Neural progenitor cell (in vitro differentiated cells): ENCODE results near the gene PSG11. TPM values are rescaled to one million over a fixed set of nuclear protein-coding genes. Genes with fewer than 3 reads are reported as not detected.
"Not testable (repeated sequence)": the region's sequence is repeated elsewhere in the genome, so short reads cannot be mapped to it uniquely, and the experiment has no call there.

ENCODE experiments used
- DNase-seq: peaks from one replicate; pipeline ENCODE4 v3.0.0-alpha.2; 2016; ENCODE audit warnings: low spot score
- H2AFZ ChIP-seq: fragments of 200-600 bp; sonication (generic); replicated peaks from 2 replicates; pipeline ENCODE4 v1.6.1; 2016; ENCODE audit warnings: antibody characterized with exemption
- H3F3A ChIP-seq: fragments of 200-600 bp; sonication (generic); 2 replicates; pipeline ENCODE4 v1.6.1; 2016; ENCODE audit warnings: antibody characterized with exemption, low read depth
- H3K27ac ChIP-seq: fragments of 200-600 bp; sonication (generic); 2 replicates; pipeline ENCODE4 v1.5.1; 2016; ENCODE audit warnings: mild to moderate bottlenecking
- H3K27me3 ChIP-seq: fragments of 200-600 bp; sonication (generic); 2 replicates; pipeline ENCODE4 v1.6.1; 2016; ENCODE audit warnings: mild to moderate bottlenecking, moderate library complexity
- H3K36me3 ChIP-seq: fragments of 200-600 bp; sonication (generic); 2 replicates; pipeline ENCODE4 v1.5.1; 2016
- H3K4me1 ChIP-seq: fragments of 200-600 bp; sonication (generic); 2 replicates; pipeline ENCODE4 v1.6.1; 2016; ENCODE audit warnings: mixed run types
- H3K4me2 ChIP-seq: fragments of 200-600 bp; sonication (generic); 2 replicates; pipeline ENCODE4 v1.6.1; 2016
- H3K4me3 ChIP-seq: fragments of 200-600 bp; sonication (generic); 2 replicates; pipeline ENCODE4 v1.5.1; 2016
- H3K79me2 ChIP-seq: fragments of 200-600 bp; sonication (generic); 2 replicates; pipeline ENCODE4 v1.6.1; 2016; ENCODE audit warnings: low read depth
- H3K9ac ChIP-seq: fragments of 200-600 bp; sonication (generic); 2 replicates; pipeline ENCODE4 v1.6.1; 2016
- H3K9me3 ChIP-seq: fragments of 200-600 bp; sonication (generic); 2 replicates; pipeline ENCODE4 v1.5.1; 2016; ENCODE audit warnings: low read depth
- H4K20me1 ChIP-seq: fragments of 200-600 bp; sonication (generic); 2 replicates; pipeline ENCODE4 v1.6.1; 2016; ENCODE audit warnings: low read depth
- H3K27ac Mint-ChIP-seq: 3 replicates; pipeline ENCODE4 v1.8.0; 2021; ENCODE audit warnings: mixed read lengths
- H3K27me3 Mint-ChIP-seq: 2 replicates; pipeline ENCODE4 v1.8.0; 2022; ENCODE audit warnings: low read depth, mild to moderate bottlenecking, inconsistent platforms, moderate library complexity, mixed read lengths; ENCODE audit not compliant: insufficient read depth
- H3K36me3 Mint-ChIP-seq: 3 replicates; pipeline ENCODE4 v1.8.0; 2021; ENCODE audit warnings: mixed read lengths
- H3K4me1 Mint-ChIP-seq: 3 replicates; pipeline ENCODE4 v1.8.0; 2021; ENCODE audit warnings: mixed read lengths
- H3K4me3 Mint-ChIP-seq: 3 replicates; pipeline ENCODE4 v1.8.0; 2021; ENCODE audit warnings: mild to moderate bottlenecking, moderate library complexity, mixed read lengths
- H3K9me3 Mint-ChIP-seq: 3 replicates; pipeline ENCODE4 v1.8.0; 2020; ENCODE audit warnings: mixed read lengths
- CTCF ChIP-seq: fragments of 200-600 bp; sonication (generic); IDR thresholded peaks from 2 replicates; pipeline ENCODE4 v1.5.1; 2017; ENCODE audit warnings: antibody characterized with exemption, mild to moderate bottlenecking
- EZH2 ChIP-seq: fragments of 200-600 bp; sonication (generic); IDR thresholded peaks from 2 replicates; pipeline ENCODE4 v1.6.1; 2017; ENCODE audit warnings: antibody characterized with exemption, mild to moderate bottlenecking, moderate library complexity
- EZH2phosphoT487 ChIP-seq: fragments of 200-600 bp; sonication (generic); IDR thresholded peaks from 2 replicates; pipeline ENCODE4 v1.6.1; 2017; ENCODE audit warnings: antibody characterized with exemption
- total RNA-seq: library from RNA; depleted of rRNA; stranded (reverse); fragments of >200 nt; gene quantifications from 2 replicates; pipeline ENCODE4 v1.2.3, GENCODE V29; 2015; ENCODE audit warnings: low replicate concordance

Gene PSG11
- total RNA-seq, 1 donor from 2014 or later: not detected

GRCh38 chr19:43043492-43044180, 17.4 kb upstream of the PSG11 start:
- H3K4me3 Mint-ChIP-seq, H3K27ac ChIP-seq, H4K20me1 ChIP-seq, H3K27me3 Mint-ChIP-seq, H3K27ac Mint-ChIP-seq, H3K36me3 ChIP-seq, DNase-seq, H3K4me1 ChIP-seq, H3K27me3 ChIP-seq, H2AFZ ChIP-seq, H3K4me3 ChIP-seq, H3K79me2 ChIP-seq, H3K4me1 Mint-ChIP-seq, H3K36me3 Mint-ChIP-seq, H3K9ac ChIP-seq, H3F3A ChIP-seq, H3K4me2 ChIP-seq: not testable (repeated sequence)
- H3K9me3 Mint-ChIP-seq: peaks cover 24% of the 10 kb centered on the region
- peaks cover 15% of the 10 kb centered on the region for H3K9me3 ChIP-seq

- not testable (repeated sequence) for H3K4me3 Mint-ChIP-seq, H4K20me1 ChIP-seq, H3K27ac Mint-ChIP-seq, H3K36me3 Mint-ChIP-seq, H3K79me2 ChIP-seq, DNase-seq, H3K27me3 Mint-ChIP-seq, H3K9ac ChIP-seq, H3K27ac ChIP-seq, H3K36me3 ChIP-seq, H3K4me3 ChIP-seq, H3K4me1 ChIP-seq, H2AFZ ChIP-seq, H3K4me1 Mint-ChIP-seq, H3K4me2 ChIP-seq, H3K27me3 ChIP-seq, H3F3A ChIP-seq
- H3K9me3 ChIP-seq: peaks cover 12% of the 10 kb centered on the region
- peaks cover 50% of the 10 kb centered on the region for H3K9me3 Mint-ChIP-seq
These were observed 5.4 kb upstream of the PSG11 start for GRCh38 chr19:43031645-43032044.

GRCh38 chr19:43028866-43029265, 2.6 kb upstream of the PSG11 start:
- Histone ChIP-seq H3K4me2 (no peak overlapping the region), H3K9ac (no peak overlapping the region), H4K20me1 (no peaks in the 10 kb centered on the region), H3K4me1 (no peaks in the 10 kb centered on the region), H3K79me2 (no peaks in the 10 kb centered on the region), H2AFZ (no peak overlapping the region), H3K27ac (no peak overlapping the region), H3K9me3 (peaks cover 2% of the 10 kb centered on the region), H3F3A (no peaks in the 10 kb centered on the region), H3K27me3 (no peaks in the 10 kb centered on the region), H3K36me3 (no peaks in the 10 kb centered on the region), H3K4me3 (no peak overlapping the region)
- no peak for TF ChIP-seq CTCF
- no peak for TF ChIP-seq EZH2
- no peak for TF ChIP-seq EZH2phosphoT487
- no peaks in the 10 kb centered on the region for H3K4me1 Mint-ChIP-seq
- H3K27me3 Mint-ChIP-seq: peaks cover 3% of the 10 kb centered on the region
- no peaks in the 10 kb centered on the region for H3K36me3 Mint-ChIP-seq
- H3K9me3 Mint-ChIP-seq: peaks cover 53% of the 10 kb centered on the region
- no peak overlapping the region for H3K4me3 Mint-ChIP-seq
- no peak overlapping the region for H3K27ac Mint-ChIP-seq
- DNase-seq: no peak

GRCh38 chr19:43027985-43028384, 1.7 kb upstream of the PSG11 start:
- not testable (repeated sequence) for H3K27ac ChIP-seq, H3K27me3 Mint-ChIP-seq, H3K27me3 ChIP-seq, DNase-seq, H3K9me3 ChIP-seq, H3K36me3 Mint-ChIP-seq, H3K4me3 ChIP-seq, H3K4me1 ChIP-seq, H2AFZ ChIP-seq, H3K27ac Mint-ChIP-seq, H4K20me1 ChIP-seq, H3K4me3 Mint-ChIP-seq, H3F3A ChIP-seq, H3K4me1 Mint-ChIP-seq, H3K9ac ChIP-seq, H3K4me2 ChIP-seq, H3K79me2 ChIP-seq, H3K36me3 ChIP-seq
- peaks cover 53% of the 10 kb centered on the region for H3K9me3 Mint-ChIP-seq

- H3K9ac ChIP-seq, H4K20me1 ChIP-seq, H3K36me3 ChIP-seq, H3K27ac Mint-ChIP-seq, H3K79me2 ChIP-seq, H3F3A ChIP-seq, H3K4me2 ChIP-seq, H2AFZ ChIP-seq, H3K4me3 ChIP-seq, DNase-seq, H3K27ac ChIP-seq, H3K36me3 Mint-ChIP-seq, H3K4me1 ChIP-seq, H3K27me3 Mint-ChIP-seq, H3K27me3 ChIP-seq, H3K4me3 Mint-ChIP-seq, H3K4me1 Mint-ChIP-seq, H3K9me3 ChIP-seq: not testable (repeated sequence)
- peaks cover 54% of the 10 kb centered on the region for H3K9me3 Mint-ChIP-seq
These were observed 792 bp upstream of the PSG11 start for GRCh38 chr19:43027061-43027460.

- not testable (repeated sequence) for H2AFZ ChIP-seq, H4K20me1 ChIP-seq, H3K4me1 Mint-ChIP-seq, H3K4me3 ChIP-seq, H3K27ac Mint-ChIP-seq, H3K79me2 ChIP-seq, H3K27me3 ChIP-seq, DNase-seq, H3K36me3 Mint-ChIP-seq, H3K9ac ChIP-seq, H3K27me3 Mint-ChIP-seq, H3K9me3 ChIP-seq, H3K4me3 Mint-ChIP-seq, H3K4me2 ChIP-seq, H3K4me1 ChIP-seq, H3K27ac ChIP-seq, H3F3A ChIP-seq, H3K36me3 ChIP-seq
- peaks cover 44% of the 10 kb centered on the region for H3K9me3 Mint-ChIP-seq
These were observed 4.2 kb downstream of the PSG11 start for GRCh38 chr19:43022098-43022497.

- not testable (repeated sequence) for H3K79me2 ChIP-seq, H3K4me3 ChIP-seq, H3K9me3 ChIP-seq, H3K27me3 ChIP-seq, H3K4me2 ChIP-seq, H3K27me3 Mint-ChIP-seq, H2AFZ ChIP-seq, DNase-seq, H3F3A ChIP-seq, H3K4me3 Mint-ChIP-seq, H3K27ac Mint-ChIP-seq, H3K9ac ChIP-seq, H3K36me3 Mint-ChIP-seq, H3K4me1 ChIP-seq, H4K20me1 ChIP-seq, H3K4me1 Mint-ChIP-seq, H3K27ac ChIP-seq, H3K36me3 ChIP-seq
- peaks cover 44% of the 10 kb centered on the region for H3K9me3 Mint-ChIP-seq
These were observed 4.6 kb downstream of the PSG11 start for GRCh38 chr19:43021629-43022028.
